A549 (cell line): ENCODE measurements around the gene TPM4.

Experiments
- CTCF ChIP-seq: fragments of >200 bp; sonication (Bioruptor Twin); formaldehyde crosslinking; IDR thresholded peaks from 3 replicates; pipeline ENCODE4 v1.5.1; 2016
- EP300 ChIP-seq, 2 experiments: fragments of >200 bp; sonication (Bioruptor Twin); formaldehyde crosslinking; IDR thresholded peaks; 2 replicates in 1 of 2; 3 replicates in 1 of 2; pipeline ENCODE4 v1.6.1; 2016 to 2017
- HOXA7 ChIP-seq: fragments of 250-450 bp; sonication (Bioruptor Pico); IDR thresholded peaks from 2 replicates; pipeline ENCODE4 v1.5.0; 2020; ENCODE audit warnings: mild to moderate bottlenecking, moderate library complexity
- MYC ChIP-seq: IDR thresholded peaks from 2 replicates; pipeline ENCODE4 v1.6.1; 2012; ENCODE audit warnings: mild to moderate bottlenecking, inconsistent platforms, low read length, improper control_type of control experiment, borderline replicate concordance
- PBX3 ChIP-seq: IDR thresholded peaks from 2 replicates; pipeline ENCODE4 v1.6.1; 2012
- PHF8 ChIP-seq: fragments of 200-600 bp; sonication (generic); IDR thresholded peaks from 2 replicates; pipeline ENCODE4 v1.6.1; 2016; ENCODE audit warnings: low read depth, mild to moderate bottlenecking, antibody characterized with exemption, moderate library complexity, borderline replicate concordance
- POLR2A ChIP-seq: IDR thresholded peaks from 2 replicates; pipeline ENCODE4 v1.6.1; 2012; ENCODE audit warnings: mild to moderate bottlenecking, low read length
- REST ChIP-seq: fragments of 200-600 bp; sonication (generic); IDR thresholded peaks from 2 replicates; pipeline ENCODE4 v1.6.1; 2016; ENCODE audit warnings: antibody characterized with exemption, mild to moderate bottlenecking, moderate library complexity
- RFX5 ChIP-seq: fragments of 450-650 bp; IDR thresholded peaks from 2 replicates; pipeline ENCODE4 v1.7.1; 2014; ENCODE audit warnings: antibody characterized with exemption, mild to moderate bottlenecking, moderate library complexity
- SREBF2 ChIP-seq: fragments of 450-650 bp; IDR thresholded peaks from 2 replicates; pipeline ENCODE4 v1.6.1; 2014; ENCODE audit warnings: mild to moderate bottlenecking, moderate library complexity
- TP53 ChIP-seq: fragments of 250-450 bp; sonication (Bioruptor Pico); IDR thresholded peaks from 2 replicates; pipeline ENCODE4 v1.5.0; 2021; ENCODE audit warnings: mild to moderate bottlenecking, moderate library complexity

GRCh38 chr19:16131648-16132047 lies 55.4 kb downstream of the TPM4 start:
- no peak for TF ChIP-seq SREBF2
- no peak for TF ChIP-seq POLR2A
- no peak for TF ChIP-seq CTCF
- TF ChIP-seq TP53 = no peak
- TF ChIP-seq PBX3 = no peak
- no peak for TF ChIP-seq MYC
- no peak for TF ChIP-seq RFX5
- TF ChIP-seq EP300 (IDR thresholded peaks at IDR 0.05) = no peak
- TF ChIP-seq PHF8 = no peak
- TF ChIP-seq REST = no peak
- no peak for TF ChIP-seq HOXA7
